Fibroblast of villous mesenchyme (primary cell): Measurements from ENCODE around the gene NOS2. TPM values are rescaled to one million over a fixed set of nuclear protein-coding genes. Genes with fewer than 3 reads are reported as not detected.
A peak's percentile ranks its signal among the peaks of the same experiment; 100 is the strongest.
"Not testable (repeated sequence)": the region's sequence is repeated elsewhere in the genome, so short reads cannot be mapped to it uniquely, and the experiment has no call there.

ENCODE experiments used
- DNase-seq: peaks from one replicate; pipeline ENCODE4 v3.0.0-alpha.2; 2010; ENCODE audit warnings: low read depth
- H3K4me3 ChIP-seq: 2 replicates; pipeline ENCODE4 v1.5.1; 2011; ENCODE audit warnings: low read depth, mild to moderate bottlenecking, low read length
- CTCF ChIP-seq: IDR thresholded peaks from 2 replicates; pipeline ENCODE4 v1.5.1; 2012; ENCODE audit warnings: low read depth, mild to moderate bottlenecking, low read length; ENCODE audit not compliant: insufficient read depth
- total RNA-seq: library from RNA; depleted of rRNA; stranded (reverse); fragments of >200 nt; gene quantifications from 2 replicates; pipeline ENCODE4 v1.2.3, GENCODE V29; 2012

Gene NOS2
- total RNA-seq, 1 donor = not detected

- H3K4me3 ChIP-seq = no peak overlapping the region
- no peak for TF ChIP-seq CTCF
Measured at GRCh38 chr17:27759528-27759927, 40.8 kb downstream of the NOS2 start.

GRCh38 chr17:27756467-27757371, 43.6 kb downstream of the NOS2 start:
- no peak overlapping the region for H3K4me3 ChIP-seq
- peak; percentile 43 for DNase-seq
- TF ChIP-seq CTCF = peak; percentile 77

More at GRCh38 chr17:27759528-27759927, 40.8 kb downstream of the NOS2 start:
- DNase-seq = no peak

- no peak overlapping the region for H3K4me3 ChIP-seq
- DNase-seq = no peak
- no peak for TF ChIP-seq CTCF
Measured at GRCh38 chr17:27755706-27756466, 44.4 kb downstream of the NOS2 start.

GRCh38 chr17:27754549-27754948, 45.8 kb downstream of the NOS2 start:
- H3K4me3 ChIP-seq = no peak overlapping the region
- TF ChIP-seq CTCF = no peak
- no peak for DNase-seq

GRCh38 chr17:27753726-27754125, 46.6 kb downstream of the NOS2 start:
- H3K4me3 ChIP-seq, DNase-seq: not testable (repeated sequence)

GRCh38 chr17:27752831-27753619, 47.3 kb downstream of the NOS2 start:
- DNase-seq, H3K4me3 ChIP-seq: not testable (repeated sequence)

- TF ChIP-seq CTCF = no peak
- DNase-seq = no peak
- no peak overlapping the region for H3K4me3 ChIP-seq
Measured at GRCh38 chr17:27751622-27752490, 48.5 kb downstream of the NOS2 start.
